ENCODE measurements around the gene TMEM225B. TPM values are rescaled to one million over a fixed set of nuclear protein-coding genes. Genes with fewer than 3 reads are reported as not detected.

TMEM225B gene
- total and polyA plus RNA-seq, 2 donors from 2014 or later: 1.6 to 2.6 TPM

DNA sequence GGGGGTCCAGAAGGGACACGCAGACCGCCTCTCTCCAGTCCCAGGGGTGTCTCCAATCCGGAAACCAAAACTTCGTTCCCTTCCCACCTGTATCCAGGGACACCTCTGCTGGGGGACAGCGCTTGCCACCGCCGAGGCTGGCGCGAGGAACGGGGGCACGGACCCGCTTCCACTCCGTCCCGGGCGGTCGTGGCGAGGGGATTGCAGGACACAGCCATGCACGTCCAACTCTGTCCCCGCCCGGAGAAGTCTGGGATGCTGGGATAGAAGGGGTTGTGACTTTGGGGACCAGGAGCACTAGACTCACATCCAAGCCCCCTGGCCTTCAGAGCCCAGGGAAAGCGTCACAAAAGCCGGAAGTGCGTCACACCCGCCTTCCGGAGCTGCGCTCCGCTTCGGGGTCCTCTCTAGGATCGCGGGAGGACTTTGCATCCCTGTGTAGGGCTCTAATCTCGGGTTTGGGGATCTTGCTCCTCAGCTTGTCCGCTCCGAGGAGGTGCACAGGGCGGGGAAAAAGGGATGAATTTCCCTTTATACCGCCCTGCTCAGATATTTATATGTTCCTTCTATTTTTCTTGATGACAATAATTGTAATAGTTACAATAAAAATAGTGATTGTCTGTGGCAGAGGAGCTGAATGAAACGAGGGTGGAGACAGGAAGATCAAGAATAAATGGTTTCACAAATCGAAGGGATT lies 46.2 kb upstream of the TMEM225B start, which contains the start of gene FAM200A:
TSS of gene FAM200A (minus strand) at position 348 of the 697 bp plus-strand sequence. CDS start 3,707 bp downstream, outside the sequence.
- H3K9ac ChIP-seq (ENCODE audit: low read length in 3 of 3): peak within 1 kb of the TSS; percentile 88 to 98 (median 91)
- peak within 1 kb of the TSS; percentile 57 to 71 for H3K27ac ChIP-seq (ENCODE audit: low read depth in 2 of 2, low read length in 2 of 2)
- intact Hi-C loops (cut with DNase I): no loop called here
- peak within 1 kb of the TSS; percentile 74 to 95 (median 88) for H3K4me3 ChIP-seq (ENCODE audit: low read length in 3 of 3)
- TF ChIP-seq, protein P1, sequence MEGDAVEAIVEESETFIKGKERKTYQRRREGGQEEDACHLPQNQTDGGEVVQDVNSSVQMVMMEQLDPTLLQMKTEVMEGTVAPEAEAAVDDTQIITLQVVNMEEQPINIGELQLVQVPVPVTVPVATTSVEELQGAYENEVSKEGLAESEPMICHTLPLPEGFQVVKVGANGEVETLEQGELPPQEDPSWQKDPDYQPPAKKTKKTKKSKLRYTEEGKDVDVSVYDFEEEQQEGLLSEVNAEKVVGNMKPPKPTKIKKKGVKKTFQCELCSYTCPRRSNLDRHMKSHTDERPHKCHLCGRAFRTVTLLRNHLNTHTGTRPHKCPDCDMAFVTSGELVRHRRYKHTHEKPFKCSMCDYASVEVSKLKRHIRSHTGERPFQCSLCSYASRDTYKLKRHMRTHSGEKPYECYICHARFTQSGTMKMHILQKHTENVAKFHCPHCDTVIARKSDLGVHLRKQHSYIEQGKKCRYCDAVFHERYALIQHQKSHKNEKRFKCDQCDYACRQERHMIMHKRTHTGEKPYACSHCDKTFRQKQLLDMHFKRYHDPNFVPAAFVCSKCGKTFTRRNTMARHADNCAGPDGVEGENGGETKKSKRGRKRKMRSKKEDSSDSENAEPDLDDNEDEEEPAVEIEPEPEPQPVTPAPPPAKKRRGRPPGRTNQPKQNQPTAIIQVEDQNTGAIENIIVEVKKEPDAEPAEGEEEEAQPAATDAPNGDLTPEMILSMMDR (IDR thresholded peaks at IDR 0.05; ENCODE audit: borderline replicate concordance, extremely low read depth, insufficient read depth): no peak
- peaks cover 0 to 3% (median 0%) of the 10 kb centered on the region in 3 donors for H3K9me3 ChIP-seq (ENCODE audit: control insufficient read depth in 2 of 3, insufficient read depth in 1 of 3, low read length in 3 of 3)
- no peaks in the 10 kb centered on the region for H3K27me3 ChIP-seq (ENCODE audit: control insufficient read depth, insufficient read depth, low read length)
- DNase-seq (peak; percentile 92 to 98 (median 96)), FAIRE-seq (no peak)
- H3K4me1 ChIP-seq (ENCODE audit: control insufficient read depth in 2 of 3, insufficient read depth in 2 of 3, low read depth in 1 of 3, low read length in 3 of 3): peaks cover 0 to 9% (median 0%) of the 10 kb centered on the region in 3 donors
- H3K36me3 ChIP-seq (ENCODE audit: control insufficient read depth in 2 of 3, insufficient read depth in 3 of 3, low read length in 3 of 3): peaks cover 5 to 12% (median 7%) of the 10 kb centered on the region in 3 donors

GRCh38 chr7:99553039-99553438 lies 45.0 kb upstream of the TMEM225B start:
- H3K27me3 ChIP-seq (ENCODE audit: control insufficient read depth, insufficient read depth, low read length): no peaks in the 10 kb centered on the region
- intact Hi-C loops (cut with DNase I): no loop called here
- DNase-seq (no peak), FAIRE-seq (no peak)
- H3K9ac ChIP-seq (ENCODE audit: low read length in 3 of 3): no peak overlapping the region
- H3K27ac ChIP-seq (ENCODE audit: low read depth in 2 of 2, low read length in 2 of 2): no peak overlapping the region
- peaks cover 0 to 3% (median 0%) of the 10 kb centered on the region in 3 donors for H3K9me3 ChIP-seq (ENCODE audit: control insufficient read depth in 2 of 3, insufficient read depth in 1 of 3, low read length in 3 of 3)
- no peak overlapping the region for H3K4me3 ChIP-seq (ENCODE audit: low read length in 3 of 3)
- H3K36me3 ChIP-seq (ENCODE audit: control insufficient read depth in 2 of 3, insufficient read depth in 3 of 3, low read length in 3 of 3): peaks cover 0 to 4% (median 3%) of the 10 kb centered on the region in 3 donors
- TF ChIP-seq, protein P1 (IDR thresholded peaks at IDR 0.05; ENCODE audit: borderline replicate concordance, extremely low read depth, insufficient read depth): no peak
- H3K4me1 ChIP-seq (ENCODE audit: control insufficient read depth in 2 of 3, insufficient read depth in 2 of 3, low read depth in 1 of 3, low read length in 3 of 3): peaks cover 0 to 14% (median 0%) of the 10 kb centered on the region in 3 donors

GRCh38 chr7:99554939-99555338 lies 43.1 kb upstream of the TMEM225B start:
- FAIRE-seq (no peak), DNase-seq (no peak)
- no peaks in the 10 kb centered on the region for H3K27me3 ChIP-seq (ENCODE audit: control insufficient read depth, insufficient read depth, low read length)
- TF ChIP-seq, protein P1 (IDR thresholded peaks at IDR 0.05; ENCODE audit: borderline replicate concordance, extremely low read depth, insufficient read depth): no peak
- no peaks in the 10 kb centered on the region for H3K36me3 ChIP-seq (ENCODE audit: control insufficient read depth in 2 of 3, insufficient read depth in 3 of 3, low read length in 3 of 3)
- H3K4me3 ChIP-seq (ENCODE audit: low read length in 3 of 3): no peak overlapping the region
- no peaks in the 10 kb centered on the region for H3K9me3 ChIP-seq (ENCODE audit: control insufficient read depth in 2 of 3, insufficient read depth in 1 of 3, low read length in 3 of 3)
- no peak overlapping the region for H3K9ac ChIP-seq (ENCODE audit: low read length in 3 of 3)
- peaks cover 0 to 14% (median 4%) of the 10 kb centered on the region in 3 donors for H3K4me1 ChIP-seq (ENCODE audit: control insufficient read depth in 2 of 3, insufficient read depth in 2 of 3, low read depth in 1 of 3, low read length in 3 of 3)
- no peak overlapping the region for H3K27ac ChIP-seq (ENCODE audit: low read depth in 2 of 2, low read length in 2 of 2)
- intact Hi-C loops (cut with DNase I): no loop called here

Measured in kidney (tissue), 14 donors.